Keratinocyte (primary cell): ENCODE data around the gene TEX48.

Experiments
- CTCF ChIP-seq, 3 experiments: IDR thresholded peaks in 1 of 3; conservative IDR thresholded peaks in 1 of 3; optimal IDR thresholded peaks in 1 of 3; 2 replicates in 2 of 3; 3 replicates in 1 of 3; pipeline versions ENCODE3 to v1.5.1; 2011; ENCODE audit warnings: low read length in 3 of 3, mild to moderate bottlenecking in 3 of 3, moderate library complexity in 2 of 3, control low read depth in 1 of 3, inconsistent platforms in 1 of 3; ENCODE audit not compliant: insufficient read depth in 2 of 3; ENCODE audit errors: extremely low read depth in 1 of 3
- EZH2 ChIP-seq: IDR thresholded peaks from one replicate; pipeline ENCODE4 v1.6.1; 2012; ENCODE audit warnings: inconsistent platforms, mild to moderate bottlenecking, low read length, moderate library complexity

- TF ChIP-seq CTCF (optimal IDR thresholded peaks at IDR 0.05 in 1 of 3, IDR thresholded peaks at IDR 0.05 in 1 of 3, conservative IDR thresholded peaks at IDR 0.05 in 1 of 3; ENCODE audit: extremely low read depth in 1 of 3, insufficient read depth in 2 of 3, low read length in 3 of 3), result no peak
- TF ChIP-seq EZH2, result no peak
These were observed 9.9 kb upstream of the TEX48 start for GRCh38 chr9:114691956-114692295.
